Smooth muscle cell (in vitro differentiated cells): ENCODE results near the gene SLC2A8. TPM values are rescaled to one million over a fixed set of nuclear protein-coding genes. Genes with fewer than 3 reads are reported as not detected.

Experiments used
- DNase-seq: peaks from one replicate; lab custom pipeline; 2025; ENCODE audit not compliant: unreplicated experiment; lab: John Stamatoyannopoulos, UW
- H2AFZ ChIP-seq: fragments of 200-600 bp; sonication (generic); 2 replicates; pipeline ENCODE4 v1.6.0; 2016; ENCODE audit warnings: antibody characterized with exemption, low read depth, mild to moderate bottlenecking
- H3F3A ChIP-seq: fragments of 200-600 bp; sonication (generic); 2 replicates; pipeline ENCODE4 v1.6.0; 2017; ENCODE audit warnings: antibody characterized with exemption, low read depth
- H3K27ac ChIP-seq: fragments of 200-600 bp; sonication (generic); 2 replicates; pipeline ENCODE4 v1.5.1; 2016; ENCODE audit warnings: low read depth, mild to moderate bottlenecking
- H3K27me3 ChIP-seq: fragments of 200-600 bp; sonication (generic); 2 replicates; pipeline ENCODE4 v1.6.1; 2016; ENCODE audit warnings: low read depth, mild to moderate bottlenecking
- H3K36me3 ChIP-seq: fragments of 200-600 bp; sonication (generic); 2 replicates; pipeline ENCODE4 v1.5.1; 2016; ENCODE audit warnings: low read depth
- H3K4me1 ChIP-seq: fragments of 200-600 bp; sonication (generic); 2 replicates; pipeline ENCODE4 v1.5.1; 2016; ENCODE audit warnings: low read depth
- H3K4me2 ChIP-seq: fragments of 200-600 bp; sonication (generic); 2 replicates; pipeline ENCODE4 v1.6.0; 2016; ENCODE audit warnings: mild to moderate bottlenecking
- H3K4me3 ChIP-seq: fragments of 200-600 bp; sonication (generic); 2 replicates; pipeline ENCODE4 v1.5.1; 2016; ENCODE audit warnings: mild to moderate bottlenecking
- H3K79me2 ChIP-seq: fragments of 200-600 bp; sonication (generic); 2 replicates; pipeline ENCODE4 v1.6.0; 2016; ENCODE audit warnings: low read depth, mild to moderate bottlenecking
- H3K9ac ChIP-seq: fragments of 200-600 bp; sonication (generic); 2 replicates; pipeline ENCODE4 v1.6.0; 2016; ENCODE audit warnings: low read depth
- H3K9me3 ChIP-seq: fragments of 200-600 bp; sonication (generic); replicated peaks from 2 replicates; pipeline ENCODE4 v1.5.1; 2016; ENCODE audit warnings: low read depth
- H4K20me1 ChIP-seq: fragments of 200-600 bp; sonication (generic); 2 replicates; pipeline ENCODE4 v1.6.0; 2016; ENCODE audit warnings: low read depth
- WGBS: methylation state at CpG from one replicate; pipeline ENCODE4 v1.1.7; 2016; ENCODE audit warnings: low lambda C conversion rate; 5-methylcytosine and 5-hydroxymethylcytosine counted together
- polyA plus RNA-seq: library from polyadenylated mRNA; unstranded; fragments of >200 nt; fragmentation: Nextera tagmentation; extraction: Ambion mirVana; gene quantifications from 2 replicates; pipeline ENCODE4 v1.2.1, GENCODE V29; 2016
- total RNA-seq: library from RNA; depleted of rRNA; stranded (reverse); fragments of >200 nt; gene quantifications from 2 replicates; pipeline ENCODE4 v1.2.3, GENCODE V29; 2014
- TF ChIP-seq, protein P1 (sequence below): fragments of 200-600 bp; sonication (generic); IDR thresholded peaks from 2 replicates; pipeline ENCODE4 v1.5.1; 2017; ENCODE audit warnings: borderline replicate concordance, mild to moderate bottlenecking, antibody characterized with exemption; ENCODE audit not compliant: insufficient read depth, poor library complexity, severe bottlenecking

SLC2A8 gene
- total and polyA plus RNA-seq, 2 experiments from 2014 or later, result 16.9 to 27.7 TPM

DNA sequence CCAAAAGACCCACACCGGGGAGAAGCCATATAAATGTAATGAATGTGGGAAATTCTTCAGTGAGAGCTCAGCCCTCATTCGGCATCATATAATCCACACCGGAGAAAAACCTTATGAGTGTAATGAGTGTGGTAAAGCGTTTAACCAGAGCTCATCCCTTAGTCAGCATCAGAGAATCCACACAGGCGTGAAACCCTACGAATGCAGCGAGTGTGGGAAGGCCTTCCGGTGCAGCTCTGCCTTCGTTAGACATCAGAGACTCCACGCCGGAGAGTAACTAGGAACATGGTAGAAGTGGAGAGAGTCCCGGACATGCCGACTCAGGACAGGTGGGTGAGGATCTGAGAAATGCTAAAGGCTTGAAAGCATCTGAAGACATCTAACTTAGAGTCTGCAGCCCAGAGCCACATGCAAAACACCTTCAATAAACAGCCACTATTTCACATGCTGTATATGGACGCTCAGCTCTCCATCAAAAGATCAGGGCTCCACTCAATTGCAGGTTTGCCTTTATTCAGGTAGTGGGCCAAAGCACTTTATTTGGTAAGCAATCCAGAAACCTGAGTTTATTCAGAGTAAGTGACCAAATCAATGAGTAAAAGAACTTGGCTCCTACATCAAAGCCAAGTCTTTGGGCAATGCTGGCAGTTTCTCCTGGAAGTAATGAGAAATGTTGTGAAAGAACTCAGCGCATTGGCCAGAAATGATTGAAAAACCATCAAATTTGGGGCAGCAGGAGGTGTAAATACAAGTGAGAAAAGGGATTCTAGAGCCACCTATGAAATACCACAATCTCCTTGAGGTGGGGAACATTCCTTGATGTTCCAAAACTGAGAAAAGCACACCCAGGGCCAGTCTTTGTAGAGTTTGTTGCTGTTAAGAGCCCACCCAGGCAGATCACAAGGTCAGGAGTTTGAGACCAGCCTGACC, 48.2 kb downstream of the SLC2A8 start:
- 83% methylated on average over 15 of the region's 15 CpGs for WGBS

DNA sequence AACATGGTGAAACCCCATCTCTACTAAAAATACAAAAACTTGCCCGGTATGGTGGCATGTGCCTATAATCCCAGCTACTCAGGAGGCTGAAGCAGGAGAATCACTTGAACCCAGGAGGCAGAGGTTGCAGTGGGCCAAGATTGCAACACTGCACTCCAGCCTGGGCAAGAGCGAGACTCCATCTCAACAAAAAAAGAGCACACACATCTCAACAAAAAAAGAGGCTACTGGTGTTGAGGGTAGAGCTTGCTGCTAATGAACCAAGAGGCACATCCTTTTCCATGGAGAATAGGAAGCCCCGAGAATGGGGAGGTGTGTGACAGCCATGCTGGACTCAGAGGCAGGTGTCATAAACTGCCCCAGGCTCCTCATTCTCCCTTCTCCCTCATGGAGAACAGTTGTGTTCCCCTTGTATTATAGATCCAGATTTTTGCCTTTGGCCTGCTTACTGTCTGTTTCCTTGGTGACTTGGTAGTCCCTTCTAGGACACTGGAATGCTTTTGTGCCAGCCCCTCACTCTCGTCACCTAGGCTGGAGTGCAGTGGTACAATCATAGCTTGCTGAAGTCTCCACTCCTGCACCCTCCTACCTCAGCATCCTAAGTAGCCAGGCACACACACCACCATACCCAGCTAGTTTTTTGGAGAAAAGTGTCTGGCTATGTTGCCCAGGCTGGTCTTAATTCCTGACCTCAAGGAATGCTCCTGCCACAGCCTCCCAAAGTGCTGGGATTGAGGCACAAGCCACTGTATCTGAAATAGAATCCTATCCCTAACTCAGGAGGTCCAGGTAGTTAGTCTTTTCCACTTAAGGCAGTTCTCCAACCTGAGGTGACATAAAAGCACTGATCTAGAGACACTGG, 49.1 kb downstream of the SLC2A8 start:
- Histone ChIP-seq H3K79me2 (peaks cover 31% of the 10 kb centered on the region), H3K27me3 (no peaks in the 10 kb centered on the region), H3K27ac (peak overlapping the region; percentile 89), H3K4me2 (no peak overlapping the region), H3K4me1 (peaks cover 17% of the 10 kb centered on the region), H2AFZ (no peak overlapping the region), H4K20me1 (peaks cover 65% of the 10 kb centered on the region), H3K4me3 (no peak overlapping the region), H3K9me3 (no peaks in the 10 kb centered on the region), H3K9ac (no peak overlapping the region), H3K36me3 (peaks cover 4% of the 10 kb centered on the region), H3F3A (peaks cover 58% of the 10 kb centered on the region)
- TF ChIP-seq, protein P1, sequence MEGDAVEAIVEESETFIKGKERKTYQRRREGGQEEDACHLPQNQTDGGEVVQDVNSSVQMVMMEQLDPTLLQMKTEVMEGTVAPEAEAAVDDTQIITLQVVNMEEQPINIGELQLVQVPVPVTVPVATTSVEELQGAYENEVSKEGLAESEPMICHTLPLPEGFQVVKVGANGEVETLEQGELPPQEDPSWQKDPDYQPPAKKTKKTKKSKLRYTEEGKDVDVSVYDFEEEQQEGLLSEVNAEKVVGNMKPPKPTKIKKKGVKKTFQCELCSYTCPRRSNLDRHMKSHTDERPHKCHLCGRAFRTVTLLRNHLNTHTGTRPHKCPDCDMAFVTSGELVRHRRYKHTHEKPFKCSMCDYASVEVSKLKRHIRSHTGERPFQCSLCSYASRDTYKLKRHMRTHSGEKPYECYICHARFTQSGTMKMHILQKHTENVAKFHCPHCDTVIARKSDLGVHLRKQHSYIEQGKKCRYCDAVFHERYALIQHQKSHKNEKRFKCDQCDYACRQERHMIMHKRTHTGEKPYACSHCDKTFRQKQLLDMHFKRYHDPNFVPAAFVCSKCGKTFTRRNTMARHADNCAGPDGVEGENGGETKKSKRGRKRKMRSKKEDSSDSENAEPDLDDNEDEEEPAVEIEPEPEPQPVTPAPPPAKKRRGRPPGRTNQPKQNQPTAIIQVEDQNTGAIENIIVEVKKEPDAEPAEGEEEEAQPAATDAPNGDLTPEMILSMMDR, result no peak
- no peak for DNase-seq
- WGBS, result 94% methylated on average over 4 of the region's 4 CpGs

More for the DNA sequence above, 48.2 kb downstream of the SLC2A8 start:
- no peak overlapping the region for H3K4me3 ChIP-seq
- peaks cover 4% of the 10 kb centered on the region for H3K36me3 ChIP-seq
- H2AFZ ChIP-seq, result no peak overlapping the region
- no peak for DNase-seq
- peaks cover 56% of the 10 kb centered on the region for H4K20me1 ChIP-seq
- peaks cover 22% of the 10 kb centered on the region for H3K79me2 ChIP-seq
- no peak overlapping the region for H3K4me2 ChIP-seq
- no peaks in the 10 kb centered on the region for H3K9me3 ChIP-seq
- no peak overlapping the region for H3K9ac ChIP-seq
- TF ChIP-seq, protein P1, result no peak
- H3F3A ChIP-seq, result peaks cover 58% of the 10 kb centered on the region
- peaks cover 15% of the 10 kb centered on the region for H3K4me1 ChIP-seq
- peak overlapping the region; percentile 89 for H3K27ac ChIP-seq
- H3K27me3 ChIP-seq, result no peaks in the 10 kb centered on the region

DNA sequence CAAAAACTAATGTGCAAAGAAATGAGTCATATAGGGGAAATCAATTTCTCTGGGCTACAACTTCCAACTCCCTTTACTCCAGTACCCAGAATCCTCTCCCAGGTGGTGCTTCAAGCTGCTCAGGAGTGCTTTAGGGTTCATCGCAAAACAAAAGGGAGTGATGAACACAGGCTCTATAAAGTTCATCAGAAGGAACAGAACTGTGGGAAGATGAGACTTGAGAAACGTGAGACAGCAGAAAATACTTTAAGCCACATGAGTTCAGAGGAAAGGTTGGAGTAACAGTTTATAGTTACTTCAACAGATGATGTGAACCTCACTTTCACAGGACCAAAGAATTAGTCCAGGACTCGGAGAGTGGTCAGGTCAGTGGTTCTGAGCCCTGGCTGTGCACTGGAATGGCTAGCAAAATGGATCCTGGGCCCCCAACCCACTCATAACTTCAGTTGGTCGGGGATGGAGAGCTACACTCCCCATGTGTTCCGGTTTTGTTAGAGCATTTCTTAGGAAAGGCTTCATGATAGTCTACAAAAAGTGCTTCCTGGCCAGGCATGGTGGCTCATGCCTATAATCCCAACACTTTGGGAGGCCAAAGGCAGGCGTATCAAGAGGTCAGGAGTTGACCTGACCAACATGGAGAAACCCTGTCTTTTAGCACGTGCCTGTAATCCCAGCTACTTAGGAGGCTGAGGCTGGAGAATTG, 49.9 kb downstream of the SLC2A8 start:
- H3K36me3 ChIP-seq, result peaks cover 4% of the 10 kb centered on the region
- peak overlapping the region; percentile 89 for H3K27ac ChIP-seq
- H2AFZ ChIP-seq, result no peak overlapping the region
- H3K79me2 ChIP-seq, result peaks cover 33% of the 10 kb centered on the region
- peaks cover 58% of the 10 kb centered on the region for H3F3A ChIP-seq
- peaks cover 17% of the 10 kb centered on the region for H3K4me1 ChIP-seq
- H3K4me3 ChIP-seq, result no peak overlapping the region
- H3K9ac ChIP-seq, result no peak overlapping the region
- H3K9me3 ChIP-seq, result no peaks in the 10 kb centered on the region
- DNase-seq, result no peak
- TF ChIP-seq, protein P1, result no peak
- peaks cover 65% of the 10 kb centered on the region for H4K20me1 ChIP-seq
- 90% methylated on average over 7 of the region's 7 CpGs for WGBS
- H3K4me2 ChIP-seq, result no peak overlapping the region
- no peaks in the 10 kb centered on the region for H3K27me3 ChIP-seq
